ENCODE measurements around the gene CLBA1. TPM values are rescaled to one million over a fixed set of nuclear protein-coding genes. Genes with fewer than 3 reads are reported as not detected.
"Not testable (repeated sequence)": the region's sequence is repeated elsewhere in the genome, so short reads cannot be mapped to it uniquely, and the experiment has no call there.

The CLBA1 gene
- total RNA-seq, 1 donor from 2014 or later = 2.7 TPM

GRCh38 chr14:105030194-105030593 is 44.6 kb downstream of the CLBA1 start:
- intact Hi-C loops (cut with DNase I) = no loop called here

GRCh38 chr14:105030836-105031396 is 45.3 kb downstream of the CLBA1 start:
- DNase-seq (ENCODE audit: low spot score) = no peak
- intact Hi-C loops (cut with DNase I) = no loop called here

More at GRCh38 chr14:105030194-105030593, 44.6 kb downstream of the CLBA1 start:
- DNase-seq (ENCODE audit: low spot score) = no peak

- DNase-seq (ENCODE audit: low spot score); intact Hi-C loops (cut with DNase I): not testable (repeated sequence)
These were observed 46.9 kb downstream of the CLBA1 start for GRCh38 chr14:105032451-105032901.

- DNase-seq (ENCODE audit: low spot score); intact Hi-C loops (cut with DNase I): not testable (repeated sequence)
These were observed 47.9 kb downstream of the CLBA1 start for GRCh38 chr14:105033412-105033900.

- no peak for DNase-seq (ENCODE audit: low spot score)
- intact Hi-C loops (cut with DNase I) = no loop called here
These were observed 48.9 kb downstream of the CLBA1 start for GRCh38 chr14:105034315-105035039.

GRCh38 chr14:105035616-105036015 is 50.0 kb downstream of the CLBA1 start:
- DNase-seq (ENCODE audit: low spot score); intact Hi-C loops (cut with DNase I): not testable (repeated sequence)

- intact Hi-C loops (cut with DNase I) = loop anchor here (10.0 kb wide), 1 partner anchor 275 kb away; no protein-coding TSS in a partner anchor
- DNase-seq (ENCODE audit: low spot score) = no peak
These were observed 54.0 kb downstream of the CLBA1 start for GRCh38 chr14:105039458-105040205.

- no peak for DNase-seq (ENCODE audit: low spot score)
- intact Hi-C loops (cut with DNase I) = loop anchor here (10.0 kb wide), 1 partner anchor 277 kb away; no protein-coding TSS in a partner anchor
These were observed 56.5 kb downstream of the CLBA1 start for GRCh38 chr14:105041841-105042765.

- no peak for DNase-seq (ENCODE audit: low spot score)
- intact Hi-C loops (cut with DNase I) = loop anchor here (10.0 kb wide), 1 partner anchor 278 kb away; no protein-coding TSS in a partner anchor
These were observed 57.2 kb downstream of the CLBA1 start for GRCh38 chr14:105042813-105043212.

- intact Hi-C loops (cut with DNase I) = loop anchor here (2.0 to 10.0 kb wide), 2 partner anchors 67 to 279 kb away; no protein-coding TSS in a partner anchor
These were observed 58.1 kb downstream of the CLBA1 start for GRCh38 chr14:105043641-105044040.

More at GRCh38 chr14:105043641-105044040, 58.1 kb downstream of the CLBA1 start:
- DNase-seq (ENCODE audit: low spot score) = no peak

Other genes with a start within 250 kb of the CLBA1 start
- 50.9 TPM for gene SIVA1, start 232.6 kb upstream of the CLBA1 start, total RNA-seq
- 172 TPM for gene AKT1, start 190.0 kb upstream of the CLBA1 start, total RNA-seq
- 8.6 TPM for gene ZBTB42, start 184.7 kb upstream of the CLBA1 start, total RNA-seq
- 19.2 TPM for gene CEP170B, start 120.5 kb upstream of the CLBA1 start, total RNA-seq
- gene PLD4, start 60.9 kb upstream of the CLBA1 start, total RNA-seq = 0.51 TPM
- gene AHNAK2, start 7.4 kb upstream of the CLBA1 start, total RNA-seq = 4.6 TPM
- 2.3 TPM for gene CDCA4, start 35.3 kb downstream of the CLBA1 start, total RNA-seq
- 0.73 TPM for gene GPR132, start 79.6 kb downstream of the CLBA1 start, total RNA-seq
- gene JAG2, start 183.0 kb downstream of the CLBA1 start, total RNA-seq = 36.7 TPM
- gene NUDT14, start 195.5 kb downstream of the CLBA1 start, total RNA-seq = 27.1 TPM

Data from cardiac septum (tissue), 1 donor.